Activated CD8-positive, alpha-beta T cell treated with anti-CD3 and anti-CD28 coated beads for 36 hours (primary cell): Measurements from ENCODE around the gene PLCB2. TPM values are rescaled to one million over a fixed set of nuclear protein-coding genes. Genes with fewer than 3 reads are reported as not detected.
A peak's percentile ranks its signal among the peaks of the same experiment; 100 is the strongest.

Source experiments
- ATAC-seq: fragments of 200-7000 bp; cut with Tn5 transposase; one replicate; pipeline ENCODE4 v1.10.0; 2021; ENCODE audit warnings: mild to moderate bottlenecking, moderate library complexity
- CTCF ChIA-PET: fragments of 350-600 bp; sonication (Branson Sonifier 250); formaldehyde crosslinking; loops from one replicate; lab custom pipeline; 2021; ENCODE audit warnings: antibody characterized with exemption; lab: Charles Lee
- POLR2A ChIA-PET: fragments of 350-600 bp; sonication (Branson Sonifier 250); formaldehyde crosslinking; loops from one replicate; lab custom pipeline; 2021; ENCODE audit warnings: antibody characterized with exemption; lab: Charles Lee
- DNase-seq: peaks from one replicate; pipeline ENCODE4 v3.0.0-alpha.2; 2020
- H3K27ac Mint-ChIP-seq: one replicate; pipeline ENCODE4 v1.8.0; 2021; ENCODE audit warnings: mild to moderate bottlenecking, mixed read lengths
- H3K27me3 Mint-ChIP-seq: one replicate; pipeline ENCODE4 v1.8.0; 2021; ENCODE audit warnings: mixed read lengths
- H3K36me3 Mint-ChIP-seq: one replicate; pipeline ENCODE4 v1.8.0; 2021; ENCODE audit warnings: low read depth, mixed read lengths
- H3K4me1 Mint-ChIP-seq: one replicate; pipeline ENCODE4 v1.8.0; 2021; ENCODE audit warnings: low read depth, mixed read lengths
- H3K4me3 Mint-ChIP-seq: one replicate; pipeline ENCODE4 v1.8.0; 2021; ENCODE audit warnings: mild to moderate bottlenecking, moderate library complexity, mixed read lengths
- H3K9me3 Mint-ChIP-seq: one replicate; pipeline ENCODE4 v1.8.0; 2021; ENCODE audit warnings: mixed read lengths
- CTCF ChIP-seq: fragments of 200-600 bp; IDR thresholded peaks from one replicate; pipeline ENCODE4 v1.8.0; 2022; ENCODE audit warnings: antibody characterized with exemption, mild to moderate bottlenecking
- intact Hi-C: fragments of 100-400 bp; cut with micrococcal nuclease; formaldehyde crosslinking; loops from one replicate; pipeline ENCODE4 v1.10.0; 2022
- total RNA-seq, 2 experiments: library from RNA; stranded (reverse); gene quantifications; one replicate each; pipeline ENCODE4 v1.2.3, GENCODE V29; 2021

Gene PLCB2
- total RNA-seq, 2 experiments from 2014 or later, result 44.6 to 58.8 TPM

GRCh38 chr15:40345225-40345866, 37.6 kb upstream of the PLCB2 start:
- no peak for ATAC-seq
- intact Hi-C loops, result loop anchor here (2.0 kb wide), 1 partner anchor 75 kb away; no protein-coding TSS in a partner anchor
- no peak for TF ChIP-seq CTCF
- no peaks in the 10 kb centered on the region for H3K9me3 Mint-ChIP-seq
- no peaks in the 10 kb centered on the region for H3K27me3 Mint-ChIP-seq
- POLR2A ChIA-PET, result interaction anchor here (1.0 to 1.8 kb wide), 5 partner anchors 10 to 77 kb away, joined by 3 to 5 read pairs (median 3); no protein-coding TSS in a partner anchor
- CTCF ChIA-PET, result interaction anchor here (0.7 to 12.4 kb wide), 20 partner anchors 9 to 84 kb away, joined by 3 to 376 read pairs (median 7); partner anchors contain the start of genes DISP2, INAFM2, IVD and KNSTRN
- H3K4me3 Mint-ChIP-seq, result no peak overlapping the region
- H3K4me1 Mint-ChIP-seq, result no peaks in the 10 kb centered on the region
- DNase-seq, result no peak
- no peaks in the 10 kb centered on the region for H3K36me3 Mint-ChIP-seq
- no peak overlapping the region for H3K27ac Mint-ChIP-seq

DNA sequence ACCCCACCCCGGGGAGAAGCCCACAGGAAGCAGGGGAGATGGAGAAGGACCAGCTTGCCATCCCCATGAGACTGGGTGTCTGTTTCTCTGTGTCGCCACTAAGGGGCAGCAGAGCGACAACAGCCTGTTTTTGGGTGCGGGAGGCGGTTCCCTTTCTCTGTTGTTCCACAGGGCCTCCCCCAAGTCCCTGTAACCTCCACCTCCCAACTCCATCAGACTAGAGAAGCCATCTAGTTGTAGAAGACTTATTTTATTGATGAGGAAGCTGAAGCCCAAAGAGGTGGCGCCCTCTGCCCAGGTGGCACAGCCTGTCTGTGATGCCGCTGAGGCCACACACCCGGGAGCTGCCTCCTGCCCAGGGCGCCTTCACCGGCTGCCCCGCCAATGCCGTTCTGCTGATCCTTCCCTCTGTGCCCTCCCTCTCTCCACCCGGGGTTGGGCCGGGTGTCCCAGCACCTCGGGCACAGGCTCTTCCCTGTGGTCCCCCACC, 36.9 kb upstream of the PLCB2 start:
- peak; percentile 85 for TF ChIP-seq CTCF
- ATAC-seq, result peak; percentile 97
- no peaks in the 10 kb centered on the region for H3K9me3 Mint-ChIP-seq
- intact Hi-C loops, result loop anchor here (2.0 kb wide), 1 partner anchor 76 kb away; no protein-coding TSS in a partner anchor
- no peaks in the 10 kb centered on the region for H3K36me3 Mint-ChIP-seq
- H3K27me3 Mint-ChIP-seq, result no peaks in the 10 kb centered on the region
- H3K27ac Mint-ChIP-seq, result no peak overlapping the region
- CTCF ChIA-PET, result interaction anchor here (0.7 to 12.4 kb wide), 31 partner anchors 10 to 212 kb away, joined by 3 to 376 read pairs (median 5); partner anchors contain the start of genes BAHD1, DISP2, INAFM2 and IVD
- H3K4me3 Mint-ChIP-seq, result no peak overlapping the region
- no peaks in the 10 kb centered on the region for H3K4me1 Mint-ChIP-seq
- peak; percentile 77 for DNase-seq
- POLR2A ChIA-PET, result interaction anchor here (0.8 to 1.8 kb wide), 7 partner anchors 11 to 77 kb away, joined by 3 to 5 read pairs (median 3); no protein-coding TSS in a partner anchor

DNA sequence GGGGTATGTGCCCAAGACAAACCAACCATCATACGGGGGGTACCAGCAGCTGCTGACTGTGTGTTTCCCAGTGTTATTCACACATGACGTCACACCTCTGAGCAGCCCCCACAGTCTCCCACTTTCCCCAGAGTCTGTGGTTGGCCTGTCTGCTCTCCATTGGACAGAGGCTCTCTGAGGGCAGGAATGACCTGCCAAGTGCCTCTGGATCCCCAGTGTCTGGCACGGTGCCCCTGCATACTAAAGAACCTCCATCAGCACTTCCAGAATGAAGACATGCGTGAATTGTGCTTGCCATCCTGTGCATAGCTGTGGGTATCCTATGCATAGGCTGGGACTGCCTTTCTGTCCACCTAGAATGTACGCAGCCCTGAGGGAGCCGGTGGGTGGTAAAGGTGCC, 36.5 kb upstream of the PLCB2 start:
- ATAC-seq (no peak), DNase-seq (no peak)
- CTCF ChIA-PET, result interaction anchor here (0.7 to 12.4 kb wide), 31 partner anchors 9 to 213 kb away, joined by 3 to 376 read pairs (median 5); partner anchors contain the start of genes BAHD1, DISP2, INAFM2 and IVD
- H3K27me3 Mint-ChIP-seq, result no peaks in the 10 kb centered on the region
- TF ChIP-seq CTCF, result no peak
- no peak overlapping the region for H3K4me3 Mint-ChIP-seq
- intact Hi-C loops, result loop anchor here (2.0 kb wide), 1 partner anchor 77 kb away; no protein-coding TSS in a partner anchor
- H3K4me1 Mint-ChIP-seq, result no peaks in the 10 kb centered on the region
- POLR2A ChIA-PET, result interaction anchor here (0.8 to 1.3 kb wide), 8 partner anchors 10 to 78 kb away, joined by 3 to 5 read pairs (median 3); no protein-coding TSS in a partner anchor
- H3K27ac Mint-ChIP-seq, result no peak overlapping the region
- H3K36me3 Mint-ChIP-seq, result no peaks in the 10 kb centered on the region
- no peaks in the 10 kb centered on the region for H3K9me3 Mint-ChIP-seq

DNA sequence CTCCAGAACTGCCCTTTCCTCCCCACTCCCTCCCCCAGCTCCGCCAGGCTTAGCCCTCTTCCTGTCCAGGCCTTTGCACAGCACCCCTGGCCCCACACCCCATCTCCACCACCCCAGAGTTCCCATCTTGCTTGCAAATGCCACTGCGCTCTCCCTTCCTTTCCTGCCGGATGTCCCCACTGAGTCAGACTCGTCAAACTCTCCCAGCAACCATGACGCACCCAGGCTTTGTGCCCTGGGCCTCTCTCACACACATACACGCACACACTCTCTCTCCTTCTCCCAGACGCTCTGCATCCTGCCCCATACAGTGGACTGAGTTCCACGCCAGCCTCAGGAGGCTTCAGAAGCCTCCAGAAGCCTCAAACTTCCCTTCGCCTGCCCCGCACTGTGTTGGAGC, 35.8 kb upstream of the PLCB2 start:
- no peak for DNase-seq
- H3K4me1 Mint-ChIP-seq, result no peaks in the 10 kb centered on the region

More for the DNA sequence above, 35.8 kb upstream of the PLCB2 start:
- no peak for TF ChIP-seq CTCF
- Mint-ChIP-seq H3K36me3 (no peaks in the 10 kb centered on the region), H3K4me3 (no peak overlapping the region), H3K27ac (no peak overlapping the region), H3K9me3 (no peaks in the 10 kb centered on the region), H3K27me3 (no peaks in the 10 kb centered on the region)
- CTCF ChIA-PET, result interaction anchor here (0.8 to 12.4 kb wide), 20 partner anchors 8 to 298 kb away, joined by 3 to 376 read pairs (median 6); partner anchors contain the start of genes BAHD1, DISP2, INAFM2 and IVD
- intact Hi-C loops, result no loop called here
- POLR2A ChIA-PET, result interaction anchor here (0.8 to 1.0 kb wide), 5 partner anchors 10 to 76 kb away, joined by 3 to 5 read pairs (median 3); partner anchors contain the start of gene DISP2
- ATAC-seq, result no peak
